GM12878 (cell line): ENCODE results near the gene CDH4. TPM values are rescaled to one million over a fixed set of nuclear protein-coding genes. Genes with fewer than 3 reads are reported as not detected.

Experiments used
- ATAC-seq: fragments of 200-7000 bp; cut with Tn5 transposase; 3 replicates; pipeline ENCODE4 v1.9.1; 2020; ENCODE audit warnings: mild to moderate bottlenecking, moderate library complexity
- BruUV-seq: library from RNA; stranded (reverse); fragments of 400-500 nt; replicated peaks from 2 replicates; lab custom pipeline; 2021; lab: Mats Ljungman, UMichigan
- CTCF ChIA-PET: fragments of 300-600 bp; sonication (Branson Sonifier 250); formaldehyde crosslinking; extraction: SDS; loops from one replicate; lab custom pipeline; 2021; ENCODE audit warnings: inconsistent platforms; lab: Yijun Ruan, JAX
- POLR2A ChIA-PET: fragments of 350-600 bp; formaldehyde crosslinking; extraction: SDS; loops from one replicate; lab custom pipeline; 2021; ENCODE audit warnings: inconsistent platforms; lab: Charles Lee
- RAD21 ChIA-PET: fragments of 300-600 bp; sonication (Branson Sonifier 250); formaldehyde crosslinking; loops from one replicate; lab custom pipeline; 2023; ENCODE audit warnings: antibody characterized with exemption; ENCODE audit not compliant: unreplicated experiment; lab: Charles Lee
- SMC1A ChIA-PET: fragments of 300-600 bp; sonication (Branson Sonifier 250); formaldehyde crosslinking; loops from one replicate; lab custom pipeline; 2023; ENCODE audit not compliant: unreplicated experiment, uncharacterized antibody; lab: Charles Lee
- DNase-seq: peaks from one replicate; pipeline ENCODE4 v3.0.0-alpha.2; 2011; ENCODE audit warnings: low read depth, low spot score
- FAIRE-seq: peaks from 3 replicates; lab custom pipeline; 2011; peaks lifted over from hg19 to GRCh38; lab: Jason Lieb, UNC
- H2AFZ ChIP-seq: 2 replicates; pipeline ENCODE4 v1.6.0; 2011; ENCODE audit warnings: low read depth, low read length, control low read depth; ENCODE audit not compliant: control insufficient read depth
- H3K27ac ChIP-seq: 2 replicates; pipeline ENCODE4 v1.5.1; 2011; ENCODE audit warnings: control low read depth; ENCODE audit not compliant: control insufficient read depth, insufficient read depth
- H3K27me3 ChIP-seq, 2 experiments: replicated peaks in 1 of 2; 2 replicates each; pipeline versions ENCODE4 v1.6.0 to v1.6.1; 2011; ENCODE audit warnings: low read length in 1 of 2; ENCODE audit not compliant: control insufficient read depth in 2 of 2, insufficient read depth in 2 of 2
- H3K36me3 ChIP-seq, 2 experiments: 2 replicates each; pipeline ENCODE4 v1.5.1; 2011; ENCODE audit warnings: low read length in 1 of 2; ENCODE audit not compliant: control insufficient read depth in 2 of 2, insufficient read depth in 2 of 2
- H3K4me1 ChIP-seq: 2 replicates; pipeline ENCODE4 v1.6.1; 2011; ENCODE audit warnings: mild to moderate bottlenecking, low read length, moderate library complexity, mixed read lengths; ENCODE audit not compliant: control insufficient read depth, insufficient read depth
- H3K4me2 ChIP-seq: 2 replicates; pipeline ENCODE4 v1.6.0; 2011; ENCODE audit warnings: control low read depth; ENCODE audit not compliant: control insufficient read depth, insufficient read depth
- H3K4me3 ChIP-seq: fragments of 200-600 bp; sonication (generic); 2 replicates; pipeline ENCODE4 v1.5.1; 2016
- H3K79me2 ChIP-seq: 2 replicates; pipeline ENCODE4 v1.6.0; 2011; ENCODE audit warnings: low read length; ENCODE audit not compliant: control insufficient read depth, insufficient read depth
- H3K9ac ChIP-seq: 2 replicates; pipeline ENCODE4 v1.8.0; 2011; ENCODE audit warnings: low read length, control low read depth, mixed read lengths; ENCODE audit not compliant: control insufficient read depth, insufficient read depth
- H3K9me3 ChIP-seq: replicated peaks from 3 replicates; pipeline ENCODE4 v1.5.1; 2011; ENCODE audit warnings: mild to moderate bottlenecking, low read length; ENCODE audit not compliant: control insufficient read depth, insufficient read depth
- H4K20me1 ChIP-seq: 2 replicates; pipeline ENCODE4 v1.6.0; 2011; ENCODE audit not compliant: control insufficient read depth, insufficient read depth
- CHD1 ChIP-seq: IDR thresholded peaks from 2 replicates; pipeline ENCODE4 v1.6.1; 2012; ENCODE audit warnings: low read depth, low read length, improper control_type of control experiment
- ETV6 ChIP-seq, 2 experiments: fragments of 450-650 bp in 1 of 2; IDR thresholded peaks in 1 of 2; conservative IDR thresholded peaks in 1 of 2; 2 replicates each; pipeline ENCODE4 v1.6.1; 2014; ENCODE audit warnings: antibody characterized with exemption in 1 of 2, borderline replicate concordance in 1 of 2, low read depth in 1 of 2, mild to moderate bottlenecking in 1 of 2, moderate library complexity in 1 of 2
- HDAC6 ChIP-seq: fragments of 200-600 bp; sonication (generic); IDR thresholded peaks from one replicate; pipeline ENCODE4 v1.8.0; 2017; ENCODE audit warnings: antibody characterized with exemption; ENCODE audit not compliant: unreplicated experiment
- IKZF1 ChIP-seq: fragments of 450-650 bp; conservative IDR thresholded peaks from 2 replicates; pipeline ENCODE4 v1.6.1; 2017; ENCODE audit warnings: antibody characterized with exemption, mild to moderate bottlenecking
- JUND ChIP-seq: IDR thresholded peaks from 2 replicates; pipeline ENCODE4 v1.6.1; 2012; ENCODE audit warnings: low read depth, mild to moderate bottlenecking, low read length, improper control_type of control experiment, moderate library complexity
- MEF2B ChIP-seq: fragments of 450-650 bp; IDR thresholded peaks from 2 replicates; pipeline ENCODE4 v1.6.1; 2018; ENCODE audit warnings: mild to moderate bottlenecking, moderate library complexity; ENCODE audit not compliant: partially characterized antibody, poor library complexity, severe bottlenecking
- MLLT1 ChIP-seq: fragments of 450-650 bp; IDR thresholded peaks from 2 replicates; pipeline ENCODE4 v1.6.1; 2016; ENCODE audit warnings: mild to moderate bottlenecking
- POLR2AphosphoS2 ChIP-seq: IDR thresholded peaks from 2 replicates; pipeline ENCODE4 v1.6.1; 2011; ENCODE audit warnings: low read depth, mild to moderate bottlenecking, low read length, improper control_type of control experiment, moderate library complexity
- POU2F2 ChIP-seq: IDR thresholded peaks from 3 replicates; pipeline ENCODE4 v1.6.1; 2011; ENCODE audit warnings: low read depth, mild to moderate bottlenecking, low read length, borderline replicate concordance
- RAD21 ChIP-seq: IDR thresholded peaks from 2 replicates; pipeline ENCODE4 v1.6.1; 2011; ENCODE audit warnings: mild to moderate bottlenecking, low read depth, low read length, moderate library complexity; ENCODE audit not compliant: insufficient read depth
- RAD51 ChIP-seq: fragments of 450-650 bp; IDR thresholded peaks from 2 replicates; pipeline ENCODE4 v1.6.1; 2016; ENCODE audit warnings: moderate library complexity, mild to moderate bottlenecking, inconsistent platforms
- SREBF2 ChIP-seq: IDR thresholded peaks from 2 replicates; pipeline ENCODE4 v1.6.1; 2012; ENCODE audit warnings: mild to moderate bottlenecking, low read length
- SRF ChIP-seq, 2 experiments: IDR thresholded peaks; 2 replicates each; pipeline ENCODE4 v1.6.1; 2011; ENCODE audit warnings: low read depth in 2 of 2, low read length in 2 of 2, mild to moderate bottlenecking in 1 of 2, moderate library complexity in 1 of 2
- TARDBP ChIP-seq: IDR thresholded peaks from 2 replicates; pipeline ENCODE4 v1.6.1; 2016; ENCODE audit warnings: borderline replicate concordance
- TCF12 ChIP-seq: IDR thresholded peaks from 2 replicates; pipeline ENCODE4 v1.6.1; 2011; ENCODE audit warnings: low read depth, mild to moderate bottlenecking, low read length
- WGBS: methylation state at CpG from one replicate; pipeline ENCODE4 v1.1.6; 2016; ENCODE audit warnings: low lambda C conversion rate; ENCODE audit not compliant: insufficient replicate concordance, insufficient coverage; ENCODE audit errors: missing lambda C conversion rate; 5-methylcytosine and 5-hydroxymethylcytosine counted together
- in situ Hi-C: fragments of 300-500 bp; cut with MboI; formaldehyde crosslinking; loops from 9 replicates; pipeline ENCODE4 v1.14.3; 2018; ENCODE audit warnings: mixed read lengths
- intact Hi-C: fragments of 100-400 bp; cut with micrococcal nuclease; formaldehyde crosslinking; loops from one replicate; pipeline ENCODE4 v1.14.2; 2022; ENCODE audit not compliant: unreplicated experiment
- polyA plus RNA-seq, 11 experiments: library from polyadenylated mRNA; depleted of rRNA in 4 of 11; unstranded in 6 of 11; stranded (reverse) in 5 of 11; fragments of >200 nt; fragmentation: Nextera tagmentation in 4 of 11; fragmentation: Illumina TruSeq in 1 of 11; extraction: Ambion mirVana in 4 of 11; extraction: Trizol in 1 of 11; gene quantifications; 1 replicate in 1 of 11; 2 replicates in 10 of 11; pipeline versions ENCODE4 v1.2.1 to v1.2.3, GENCODE V29; 2011 to 2016; ENCODE audit warnings: inconsistent platforms in 2 of 11, missing spikeins in 2 of 11, low read depth in 1 of 11
- total RNA-seq, 4 experiments: library from RNA; depleted of rRNA in 3 of 4; stranded (reverse); fragments of >200 nt in 3 of 4; fragmentation: Illumina TruSeq in 1 of 4; extraction: Trizol in 1 of 4; gene quantifications; 2 replicates each; pipeline versions ENCODE4 v1.2.1 to v1.2.3, GENCODE V29; 2013 to 2021

CDH4 gene
- total and polyA plus RNA-seq, 10 of the 15 experiments (the other 5 are each of a cell fraction or from before 2014, with no cell fraction given): not detected

GRCh38 chr20:61786230-61786629 lies 534.2 kb downstream of the CDH4 start:
- WGBS: 31% methylated on average over 14 of the region's 14 CpGs
- H3K9me3 ChIP-seq: no peaks in the 10 kb centered on the region; the same call in 2 of the 3 replicates
- no peaks in the 10 kb centered on the region for H3K36me3 ChIP-seq
- ChIA-PET CTCF (no interaction called here), SMC1A (no interaction called here), POLR2A (no interaction called here), RAD21 (no interaction called here)
- intact Hi-C loops: no loop called here
- in situ Hi-C loops: no loop called here
- BruUV-seq: no TSS peak
- H2AFZ ChIP-seq: no peak overlapping the region
- ATAC-seq (no peak), FAIRE-seq (no peak), DNase-seq (no peak)
- no peaks in the 10 kb centered on the region for H3K79me2 ChIP-seq
- no peak overlapping the region for H3K9ac ChIP-seq
- no peaks in the 10 kb centered on the region for H3K4me1 ChIP-seq
- no peaks in the 10 kb centered on the region for H3K27me3 ChIP-seq
- H4K20me1 ChIP-seq: no peaks in the 10 kb centered on the region
- no peak for TF ChIP-seq SREBF2
- TF ChIP-seq RAD21: no peak
- no peak for TF ChIP-seq HDAC6
- no peak for TF ChIP-seq MLLT1
- TF ChIP-seq CHD1: no peak
- TF ChIP-seq TCF12: no peak
- TF ChIP-seq POLR2AphosphoS2: no peak
- no peak for TF ChIP-seq MEF2B
- no peak for TF ChIP-seq RAD51
- TF ChIP-seq ETV6 (conservative IDR thresholded peaks at IDR 0.05 in 1 of 2, IDR thresholded peaks at IDR 0.05 in 1 of 2; ENCODE audit: borderline replicate concordance in 1 of 2, low read depth in 1 of 2): no peak
- TF ChIP-seq JUND: no peak
- TF ChIP-seq TARDBP: no peak
- no peak for TF ChIP-seq POU2F2
- TF ChIP-seq SRF (IDR thresholded peaks at IDR 0.05; ENCODE audit: low read depth in 2 of 2, low read length in 2 of 2): no peak
- no peak for TF ChIP-seq IKZF1
- H3K4me3 ChIP-seq: no peak overlapping the region
- no peak overlapping the region for H3K27ac ChIP-seq
- H3K4me2 ChIP-seq: no peak overlapping the region
